Stimulated activated CD8-positive, alpha-beta memory T cell treated with anti-CD3 and anti-CD28 coated beads, Interleukin-15, amount 100 ng/mL, for 1 hour (primary cell): ENCODE data around the gene OR6K3.

Experiments
- DNase-seq: peaks from one replicate; pipeline ENCODE4 v3.0.0-alpha.2; 2020; ENCODE audit warnings: low read depth

The OR6K3 gene

DNA sequence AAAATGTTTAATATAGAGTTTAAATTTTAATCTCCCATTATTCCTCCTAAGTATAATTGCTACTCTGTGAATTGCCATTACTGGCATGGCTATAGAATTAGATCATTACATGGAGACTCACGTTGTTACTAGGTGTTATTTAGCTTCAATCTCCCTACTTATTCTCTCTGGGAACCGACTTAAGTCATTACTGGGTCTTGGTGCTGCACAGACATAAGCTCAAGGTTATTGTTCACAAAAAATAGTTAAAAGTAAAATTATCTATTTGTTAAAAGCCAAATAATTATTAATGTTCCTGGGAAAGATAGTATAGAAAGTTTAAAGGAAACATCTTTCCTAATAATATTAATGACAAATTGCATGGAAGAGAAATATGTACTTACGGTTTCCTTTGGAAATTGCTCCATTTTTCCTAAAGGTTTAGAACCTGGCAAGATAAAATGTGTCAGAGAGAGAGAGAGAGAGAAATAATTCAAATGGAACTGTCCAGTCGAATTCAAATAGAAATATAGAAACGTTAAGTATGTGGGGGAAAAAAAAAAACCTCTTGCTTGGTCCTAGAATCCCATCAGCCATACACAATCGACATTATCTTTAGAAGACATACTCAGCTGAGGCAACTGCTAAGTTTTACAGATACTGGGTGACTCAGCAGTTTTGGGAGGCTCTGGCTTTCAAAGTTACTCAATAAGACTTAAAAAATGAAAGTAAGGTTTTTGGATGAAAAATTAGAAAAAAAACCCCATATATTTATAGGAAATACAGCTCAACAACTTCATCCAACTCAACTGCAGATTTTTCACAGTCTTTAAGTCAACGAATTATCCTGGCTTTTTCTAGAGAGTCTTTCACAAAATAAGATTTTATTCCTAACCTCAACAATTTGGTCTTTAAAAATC is 34.2 kb downstream of the OR6K3 start, which contains the start of gene SPTA1:
Gene SPTA1 (minus strand): TSS at position 605 of the 899 bp plus-strand sequence. CDS start 198 bp downstream, at position 407.
- no peak for DNase-seq

DNA sequence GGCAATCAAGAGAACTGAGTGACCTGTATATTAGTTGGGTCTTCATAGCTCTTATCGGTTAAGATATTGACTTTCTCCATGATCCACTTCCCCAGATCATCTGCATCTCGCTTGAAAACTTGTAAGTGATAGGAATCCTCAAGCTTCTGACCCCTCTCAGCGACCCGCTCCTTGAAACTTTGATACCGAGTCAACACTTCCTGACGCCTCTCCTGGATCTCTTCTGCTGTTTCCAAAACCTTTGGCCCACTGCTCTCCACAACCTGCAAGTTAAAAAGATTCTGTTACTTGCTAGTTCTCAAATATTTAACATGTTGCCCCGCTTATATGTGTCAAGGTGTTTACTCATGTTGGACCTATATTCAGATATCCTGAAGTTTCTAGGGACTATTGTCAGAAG is 35.4 kb downstream of the OR6K3 start:
- DNase-seq, result no peak

DNA sequence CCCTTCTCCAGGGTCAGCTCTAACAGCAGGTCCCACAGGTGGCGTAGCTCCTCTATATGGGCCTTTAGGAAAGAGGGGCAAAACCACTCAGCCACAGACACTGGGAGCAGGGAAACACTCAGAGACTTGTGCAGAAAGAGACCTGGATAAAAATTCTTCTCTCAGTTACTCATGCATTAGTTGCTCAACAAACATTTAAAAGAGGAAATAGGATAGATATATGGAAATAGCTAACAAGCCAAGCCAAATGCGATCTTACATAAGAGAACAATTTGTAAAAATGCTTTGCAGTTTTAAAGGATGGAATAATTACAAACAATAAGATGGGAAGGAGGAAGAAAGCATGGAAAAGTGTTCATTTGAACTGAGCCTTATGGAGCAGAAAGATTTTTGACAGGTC is 38.9 kb downstream of the OR6K3 start:
- no peak for DNase-seq

DNA sequence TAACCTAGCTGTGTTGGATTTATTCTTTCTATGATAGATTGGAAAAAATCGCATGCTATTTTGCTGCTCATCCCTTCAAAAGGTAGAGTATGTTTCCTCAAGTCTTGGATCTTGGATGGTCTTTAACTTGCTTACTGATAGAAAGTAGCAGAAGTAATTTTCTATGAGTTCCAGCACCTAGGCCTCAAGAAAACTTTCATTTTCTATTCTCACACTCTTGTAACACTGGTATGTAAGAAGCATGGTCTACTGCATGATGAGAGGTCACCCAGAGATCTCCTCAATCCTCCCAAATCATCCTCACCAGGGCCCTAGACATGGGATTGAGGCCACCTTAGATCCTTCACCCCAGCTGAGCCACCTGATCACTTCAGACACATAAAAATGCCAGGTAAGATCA is 41.2 kb downstream of the OR6K3 start:
- DNase-seq, result no peak

GRCh38 chr1:158675563-158676323 is 44.8 kb downstream of the OR6K3 start:
- DNase-seq, result no peak

- no peak for DNase-seq
Measured at GRCh38 chr1:158674302-158674701, 46.2 kb downstream of the OR6K3 start.
